Lower lobe of right lung (tissue), 2 donors: Measurements from ENCODE around the gene ST6GALNAC5. TPM values are rescaled to one million over a fixed set of nuclear protein-coding genes. Genes with fewer than 3 reads are reported as not detected.

Source experiments
- ATAC-seq, 2 donors: fragments of 200-7000 bp; cut with Tn5 transposase; one replicate each; pipeline ENCODE4 v1.9.1; 2020 to 2022; ENCODE audit warnings: mild to moderate bottlenecking in 2 of 2, moderate library complexity in 2 of 2
- DNase-seq: peaks from one replicate; pipeline ENCODE4 v3.0.0-alpha.2; 2020
- H3K27ac ChIP-seq: fragments of 200-600 bp; one replicate; pipeline ENCODE4 v1.8.0; 2022
- H3K27me3 ChIP-seq: fragments of 200-600 bp; one replicate; pipeline ENCODE4 v1.8.0; 2022; ENCODE audit warnings: low read depth
- H3K36me3 ChIP-seq: fragments of 200-600 bp; one replicate; pipeline ENCODE4 v1.8.0; 2022; ENCODE audit warnings: mild to moderate bottlenecking
- H3K4me1 ChIP-seq: fragments of 200-600 bp; one replicate; pipeline ENCODE4 v1.8.0; 2022
- H3K4me3 ChIP-seq: fragments of 200-600 bp; one replicate; pipeline ENCODE4 v1.8.0; 2022; ENCODE audit warnings: mild to moderate bottlenecking
- H3K9me3 ChIP-seq: fragments of 200-600 bp; one replicate; pipeline ENCODE4 v1.8.0; 2022
- intact Hi-C: fragments of 100-400 bp; cut with DNase I; formaldehyde crosslinking; loops from one replicate; pipeline ENCODE4 v1.11.0; 2022
- total RNA-seq: library from RNA; stranded (reverse); fragmentation: NEBNext Ultra II Directional; extraction: Animal tissue kit (Norgen Biotek cat#: 25700); gene quantifications from one replicate; pipeline ENCODE4 v1.2.1, GENCODE V29; 2021
- TF ChIP-seq, protein P1 (sequence below): fragments of 200-600 bp; IDR thresholded peaks from one replicate; pipeline ENCODE4 v1.8.0; 2022; ENCODE audit warnings: antibody characterized with exemption, mild to moderate bottlenecking
- donor health status: DM: no; HTN: yes; CAD: no; lungs with severe emphysema.

The ST6GALNAC5 gene
- total RNA-seq, 1 donor from 2014 or later, result 16.3 TPM

DNA sequence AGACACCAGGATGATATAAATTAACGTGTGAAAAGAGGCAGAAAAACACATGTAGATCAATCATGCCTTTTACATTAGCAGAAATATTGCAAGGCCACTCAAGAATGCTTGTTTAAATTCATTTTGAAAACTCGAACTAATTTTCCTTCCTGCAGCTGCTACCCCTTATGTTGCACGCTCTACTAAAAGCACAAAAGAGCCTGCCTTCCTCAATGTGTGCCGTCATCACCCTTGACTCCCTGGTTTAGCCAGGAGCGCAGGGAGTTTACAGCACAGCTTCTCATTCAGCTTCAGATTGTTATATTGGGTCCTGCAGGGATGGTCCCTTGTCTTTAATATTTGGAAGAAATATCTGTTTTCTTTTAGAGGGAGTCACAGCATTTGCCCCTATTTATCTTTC is 10.1 kb upstream of the ST6GALNAC5 start:
- no peak overlapping the region for H3K4me3 ChIP-seq
- intact Hi-C loops, result no loop called here
- DNase-seq, result no peak
- H3K27ac ChIP-seq, result no peak overlapping the region
- no peaks in the 10 kb centered on the region for H3K27me3 ChIP-seq
- TF ChIP-seq, protein P1, sequence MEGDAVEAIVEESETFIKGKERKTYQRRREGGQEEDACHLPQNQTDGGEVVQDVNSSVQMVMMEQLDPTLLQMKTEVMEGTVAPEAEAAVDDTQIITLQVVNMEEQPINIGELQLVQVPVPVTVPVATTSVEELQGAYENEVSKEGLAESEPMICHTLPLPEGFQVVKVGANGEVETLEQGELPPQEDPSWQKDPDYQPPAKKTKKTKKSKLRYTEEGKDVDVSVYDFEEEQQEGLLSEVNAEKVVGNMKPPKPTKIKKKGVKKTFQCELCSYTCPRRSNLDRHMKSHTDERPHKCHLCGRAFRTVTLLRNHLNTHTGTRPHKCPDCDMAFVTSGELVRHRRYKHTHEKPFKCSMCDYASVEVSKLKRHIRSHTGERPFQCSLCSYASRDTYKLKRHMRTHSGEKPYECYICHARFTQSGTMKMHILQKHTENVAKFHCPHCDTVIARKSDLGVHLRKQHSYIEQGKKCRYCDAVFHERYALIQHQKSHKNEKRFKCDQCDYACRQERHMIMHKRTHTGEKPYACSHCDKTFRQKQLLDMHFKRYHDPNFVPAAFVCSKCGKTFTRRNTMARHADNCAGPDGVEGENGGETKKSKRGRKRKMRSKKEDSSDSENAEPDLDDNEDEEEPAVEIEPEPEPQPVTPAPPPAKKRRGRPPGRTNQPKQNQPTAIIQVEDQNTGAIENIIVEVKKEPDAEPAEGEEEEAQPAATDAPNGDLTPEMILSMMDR, result no peak
- no peaks in the 10 kb centered on the region for H3K36me3 ChIP-seq
- H3K4me1 ChIP-seq, result no peaks in the 10 kb centered on the region
- no peaks in the 10 kb centered on the region for H3K9me3 ChIP-seq
- ATAC-seq, result no peak

DNA sequence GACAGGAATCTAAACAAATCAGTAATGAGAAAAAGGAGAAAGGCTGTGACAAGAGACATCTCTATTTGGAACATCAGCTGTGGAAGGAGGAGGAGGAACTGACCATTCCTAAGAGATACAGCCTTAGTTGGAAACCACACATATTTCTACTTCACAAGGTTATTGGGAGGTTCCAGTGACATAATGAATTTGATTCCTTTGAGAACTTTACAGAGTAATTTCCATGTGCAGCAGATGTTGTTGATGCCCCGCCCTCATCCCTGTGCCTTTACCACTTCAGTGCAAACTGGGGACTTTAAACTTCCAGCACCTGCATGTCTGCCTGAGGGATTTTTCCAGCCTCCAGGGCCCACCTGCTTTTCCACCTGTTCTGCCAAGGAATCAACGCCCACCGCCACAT is 9.3 kb upstream of the ST6GALNAC5 start:
- Histone ChIP-seq H3K4me1 (no peaks in the 10 kb centered on the region), H3K9me3 (no peaks in the 10 kb centered on the region), H3K4me3 (no peak overlapping the region), H3K27me3 (no peaks in the 10 kb centered on the region), H3K36me3 (no peaks in the 10 kb centered on the region), H3K27ac (no peak overlapping the region)
- TF ChIP-seq, protein P1, result no peak
- DNase-seq, result no peak
- intact Hi-C loops, result no loop called here
- ATAC-seq, result no peak

DNA sequence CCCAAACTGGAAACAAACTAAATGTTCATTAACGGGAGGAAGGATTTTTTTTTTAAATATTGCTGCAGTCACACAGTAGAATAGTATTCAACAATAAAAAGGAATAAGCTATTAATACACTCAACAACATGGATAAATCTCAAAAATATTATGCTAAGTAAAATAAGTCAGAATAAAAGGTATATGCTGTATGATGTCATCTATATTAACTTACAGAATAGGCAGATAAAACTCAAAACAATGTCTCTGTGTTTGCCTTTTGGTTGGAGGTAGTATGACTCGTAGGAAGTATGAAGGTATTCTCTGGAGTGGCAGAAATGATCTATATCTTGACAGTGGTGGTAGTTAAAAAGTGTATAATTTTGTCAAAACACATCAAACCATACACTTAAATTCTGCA is 6.1 kb upstream of the ST6GALNAC5 start:
- ATAC-seq (no peak), DNase-seq (no peak)
- Histone ChIP-seq H3K27me3 (peaks cover 4% of the 10 kb centered on the region), H3K36me3 (no peaks in the 10 kb centered on the region), H3K27ac (no peak overlapping the region), H3K4me1 (no peaks in the 10 kb centered on the region), H3K9me3 (no peaks in the 10 kb centered on the region), H3K4me3 (no peak overlapping the region)
- TF ChIP-seq, protein P1, result no peak
- intact Hi-C loops, result no loop called here

DNA sequence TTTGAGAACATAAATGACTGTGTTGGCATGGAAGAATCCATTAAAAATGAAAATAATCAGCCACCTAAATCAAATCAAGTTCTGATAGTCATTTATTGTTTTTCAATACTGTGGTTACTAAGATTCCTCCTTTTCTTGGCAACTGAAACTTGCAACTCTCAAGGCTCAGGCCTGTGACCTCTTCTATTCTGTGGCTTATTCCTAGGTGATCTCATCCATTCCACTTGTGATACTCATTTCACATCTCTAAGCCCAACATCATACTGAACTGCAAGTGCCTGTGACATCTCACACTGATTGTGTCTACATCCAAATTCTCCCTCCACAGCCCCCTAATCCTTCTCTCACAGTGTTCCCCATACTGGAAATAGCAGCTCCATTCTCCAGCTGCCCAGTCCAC is 4.8 kb upstream of the ST6GALNAC5 start:
- intact Hi-C loops, result no loop called here
- Histone ChIP-seq H3K4me3 (no peak overlapping the region), H3K9me3 (no peaks in the 10 kb centered on the region), H3K27me3 (peaks cover 15% of the 10 kb centered on the region), H3K4me1 (peaks cover 11% of the 10 kb centered on the region), H3K36me3 (no peaks in the 10 kb centered on the region), H3K27ac (no peak overlapping the region)
- DNase-seq, result no peak
- ATAC-seq, result no peak
- TF ChIP-seq, protein P1, result no peak

DNA sequence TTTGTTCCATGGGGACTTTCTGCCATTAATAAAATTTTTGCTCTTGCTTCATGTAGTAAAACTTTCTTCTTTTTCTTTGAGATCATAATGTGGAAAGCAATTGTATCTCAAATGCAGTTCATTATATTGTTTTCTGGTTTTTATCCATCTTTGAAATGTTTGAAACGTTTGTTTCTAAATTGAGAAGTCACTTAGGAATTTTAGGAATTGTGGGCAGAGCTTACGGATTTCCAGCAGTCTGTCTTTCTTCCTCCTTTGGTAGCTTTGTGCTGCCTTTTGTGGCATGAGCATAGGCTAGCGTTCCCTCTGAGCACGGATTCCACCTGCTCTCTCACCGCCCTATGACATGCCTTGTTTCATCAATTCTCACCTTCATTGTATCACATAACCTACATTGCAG is 2.9 kb upstream of the ST6GALNAC5 start:
- ATAC-seq, result no peak
- H3K27me3 ChIP-seq, result peaks cover 35% of the 10 kb centered on the region
- H3K36me3 ChIP-seq, result no peaks in the 10 kb centered on the region
- H3K9me3 ChIP-seq, result no peaks in the 10 kb centered on the region
- intact Hi-C loops, result no loop called here
- no peak overlapping the region for H3K27ac ChIP-seq
- H3K4me3 ChIP-seq, result no peak overlapping the region
- no peak for DNase-seq
- peaks cover 23% of the 10 kb centered on the region for H3K4me1 ChIP-seq
- TF ChIP-seq, protein P1, result no peak
